Osteocyte (in vitro differentiated cells): ENCODE results near the gene OR14I1. TPM values are rescaled to one million over a fixed set of nuclear protein-coding genes. Genes with fewer than 3 reads are reported as not detected.

Experiments
- DNase-seq: peaks from one replicate; pipeline ENCODE4 v3.0.0; 2021; ENCODE audit warnings: mixed read lengths; ENCODE audit not compliant: unreplicated experiment; ENCODE audit errors: extremely low spot score
- H3K27ac Mint-ChIP-seq: one replicate; pipeline ENCODE4 v1.8.0; 2021; ENCODE audit warnings: mild to moderate bottlenecking, mixed read lengths; ENCODE audit not compliant: unreplicated experiment
- H3K27me3 Mint-ChIP-seq: one replicate; pipeline ENCODE4 v1.8.0; 2021; ENCODE audit warnings: mixed read lengths; ENCODE audit not compliant: unreplicated experiment
- H3K36me3 Mint-ChIP-seq: one replicate; pipeline ENCODE4 v1.8.0; 2021; ENCODE audit warnings: mixed read lengths; ENCODE audit not compliant: unreplicated experiment
- H3K4me1 Mint-ChIP-seq: one replicate; pipeline ENCODE4 v1.8.0; 2021; ENCODE audit warnings: mixed read lengths; ENCODE audit not compliant: unreplicated experiment
- H3K4me3 Mint-ChIP-seq: one replicate; pipeline ENCODE4 v1.8.0; 2021; ENCODE audit warnings: mild to moderate bottlenecking, moderate library complexity, mixed read lengths; ENCODE audit not compliant: unreplicated experiment
- H3K9me3 Mint-ChIP-seq: one replicate; pipeline ENCODE4 v1.8.0; 2021; ENCODE audit warnings: mixed read lengths; ENCODE audit not compliant: unreplicated experiment
- CTCF ChIP-seq: fragments of 200-600 bp; sonication (generic); IDR thresholded peaks from 2 replicates; pipeline ENCODE4 v1.5.0; 2021; ENCODE audit warnings: antibody characterized with exemption, mild to moderate bottlenecking, moderate library complexity
- total RNA-seq: library from RNA; stranded (reverse); gene quantifications from 2 replicates; pipeline ENCODE4 v1.2.1, GENCODE V29; 2021

Gene OR14I1
- total RNA-seq, 1 donor from 2014 or later, result not detected

- no peaks in the 10 kb centered on the region for H3K4me1 Mint-ChIP-seq
- H3K4me3 Mint-ChIP-seq, result no peak overlapping the region
- H3K9me3 Mint-ChIP-seq, result peaks cover 36% of the 10 kb centered on the region
- no peak for TF ChIP-seq CTCF
- H3K27me3 Mint-ChIP-seq, result no peaks in the 10 kb centered on the region
- no peaks in the 10 kb centered on the region for H3K36me3 Mint-ChIP-seq
- no peak for DNase-seq
- H3K27ac Mint-ChIP-seq, result no peak overlapping the region
These were observed 28.2 kb upstream of the OR14I1 start for GRCh38 chr1:248730507-248731335.

GRCh38 chr1:248714248-248714647 lies 11.7 kb upstream of the OR14I1 start:
- no peak for DNase-seq
- H3K9me3 Mint-ChIP-seq, result peaks cover 62% of the 10 kb centered on the region
- H3K27ac Mint-ChIP-seq, result no peak overlapping the region
- no peaks in the 10 kb centered on the region for H3K4me1 Mint-ChIP-seq
- H3K27me3 Mint-ChIP-seq, result no peaks in the 10 kb centered on the region
- no peaks in the 10 kb centered on the region for H3K36me3 Mint-ChIP-seq
- no peak for TF ChIP-seq CTCF
- H3K4me3 Mint-ChIP-seq, result no peak overlapping the region

- H3K27me3 Mint-ChIP-seq, result no peaks in the 10 kb centered on the region
- H3K27ac Mint-ChIP-seq, result no peak overlapping the region
- H3K36me3 Mint-ChIP-seq, result no peaks in the 10 kb centered on the region
- no peaks in the 10 kb centered on the region for H3K4me1 Mint-ChIP-seq
- H3K9me3 Mint-ChIP-seq, result peaks cover 55% of the 10 kb centered on the region
- no peak overlapping the region for H3K4me3 Mint-ChIP-seq
- DNase-seq, result no peak
- TF ChIP-seq CTCF, result no peak
These were observed 7.8 kb upstream of the OR14I1 start for GRCh38 chr1:248710305-248710900.

- H3K27ac Mint-ChIP-seq, result no peak overlapping the region
- no peak for TF ChIP-seq CTCF
- DNase-seq, result no peak
- H3K4me1 Mint-ChIP-seq, result no peaks in the 10 kb centered on the region
- no peaks in the 10 kb centered on the region for H3K27me3 Mint-ChIP-seq
- no peak overlapping the region for H3K4me3 Mint-ChIP-seq
- H3K36me3 Mint-ChIP-seq, result no peaks in the 10 kb centered on the region
- H3K9me3 Mint-ChIP-seq, result peaks cover 33% of the 10 kb centered on the region
These were observed 2.0 kb upstream of the OR14I1 start for GRCh38 chr1:248704606-248705005.

- Mint-ChIP-seq H3K27ac (no peak overlapping the region), H3K4me1 (no peaks in the 10 kb centered on the region), H3K27me3 (no peaks in the 10 kb centered on the region), H3K9me3 (peaks cover 36% of the 10 kb centered on the region), H3K4me3 (no peak overlapping the region), H3K36me3 (no peaks in the 10 kb centered on the region)
- no peak for DNase-seq
- no peak for TF ChIP-seq CTCF
These were observed 1.1 kb upstream of the OR14I1 start for GRCh38 chr1:248703674-248704073.
